Hematopoietic multipotent progenitor cell (in vitro differentiated cells): ENCODE results near the gene SIK2. TPM values are rescaled to one million over a fixed set of nuclear protein-coding genes. Genes with fewer than 3 reads are reported as not detected.
"Not testable (repeated sequence)": the region's sequence is repeated elsewhere in the genome, so short reads cannot be mapped to it uniquely, and the experiment has no call there.

Experiments
- DNase-seq, 3 donors: peaks; one replicate each; pipeline ENCODE4 v3.0.0-alpha.2; 2011 to 2015; ENCODE audit warnings: low read depth in 2 of 3, low spot score in 2 of 3
- total RNA-seq: library from RNA; depleted of rRNA; stranded (reverse); fragments of >200 nt; gene quantifications from one replicate; pipeline ENCODE4 v1.2.3, GENCODE V29; 2012

Gene SIK2
- total RNA-seq, 1 donor, result 8.1 TPM

GRCh38 chr11:111743700-111744099 is 141.5 kb downstream of the SIK2 start:
- DNase-seq, result no peak

- no peak for DNase-seq
Measured at GRCh38 chr11:111745719-111746504, 143.7 kb downstream of the SIK2 start.

- no peak for DNase-seq
Measured at GRCh38 chr11:111748035-111748804, 146.0 kb downstream of the SIK2 start.

- no peak for DNase-seq
Measured at GRCh38 chr11:111749646-111750045, 147.4 kb downstream of the SIK2 start.

GRCh38 chr11:111756097-111756496 is 153.8 kb downstream of the SIK2 start:
- DNase-seq, result no peak

DNA sequence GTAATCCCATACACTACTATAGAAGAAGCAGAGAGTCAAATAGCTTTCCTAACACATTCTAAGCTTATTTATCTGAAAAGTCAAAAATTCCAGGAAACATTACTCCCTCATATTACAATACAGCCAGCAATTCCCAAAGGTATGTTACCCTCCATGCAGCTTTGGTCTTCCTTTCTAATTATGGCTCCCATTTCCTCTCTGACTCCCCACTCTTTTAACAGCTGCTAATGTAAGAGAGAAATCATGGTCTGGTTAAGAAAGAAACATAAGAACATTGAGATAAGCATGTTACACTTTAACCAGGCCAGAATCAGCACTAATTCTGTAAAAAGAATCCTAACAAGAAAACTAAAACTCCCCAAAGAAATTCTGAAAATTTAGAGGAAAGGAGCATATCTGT is 157.1 kb downstream of the SIK2 start:
- DNase-seq, result no peak

DNA sequence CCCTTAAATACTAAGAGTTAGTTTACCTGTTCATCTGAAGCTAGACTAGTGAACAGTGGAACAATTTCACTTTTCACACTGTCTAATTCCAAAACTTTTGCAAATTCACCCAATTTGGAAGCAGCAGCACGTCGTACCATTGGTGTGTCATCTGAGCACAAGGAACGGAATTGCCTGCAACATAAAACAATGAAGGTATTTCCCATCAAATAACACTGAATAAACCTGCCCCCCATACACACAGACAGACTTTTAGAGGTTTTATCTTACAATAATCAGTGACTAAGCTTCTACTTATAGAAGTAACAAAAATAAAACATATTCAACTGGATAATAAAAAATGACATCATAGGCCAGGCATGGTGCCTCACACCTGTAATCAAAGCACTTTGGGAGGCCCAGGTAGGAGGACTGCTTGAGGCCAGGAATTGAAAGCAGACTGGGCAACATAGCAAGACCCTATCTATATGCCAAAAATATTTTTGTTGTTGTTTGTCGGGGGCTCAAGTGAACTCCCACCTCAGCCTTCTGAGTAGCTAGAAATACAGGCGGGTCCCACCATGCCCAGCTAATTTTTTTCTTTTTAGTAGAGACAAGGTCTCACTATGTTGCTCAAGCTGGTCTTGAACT is 157.6 kb downstream of the SIK2 start:
- DNase-seq, result no peak

- no peak for DNase-seq
Measured at GRCh38 chr11:111761036-111761435, 158.8 kb downstream of the SIK2 start.

- no peak for DNase-seq
Measured at GRCh38 chr11:111762526-111762925, 160.3 kb downstream of the SIK2 start.

GRCh38 chr11:111762981-111763643 is 160.9 kb downstream of the SIK2 start:
- DNase-seq, result no peak

- DNase-seq, result no peak
Measured at GRCh38 chr11:111764621-111765020, 162.4 kb downstream of the SIK2 start.

- DNase-seq, result peak in 1 of 3 donors; percentile 2
Measured at GRCh38 chr11:111765320-111765983, 163.2 kb downstream of the SIK2 start.

DNA sequence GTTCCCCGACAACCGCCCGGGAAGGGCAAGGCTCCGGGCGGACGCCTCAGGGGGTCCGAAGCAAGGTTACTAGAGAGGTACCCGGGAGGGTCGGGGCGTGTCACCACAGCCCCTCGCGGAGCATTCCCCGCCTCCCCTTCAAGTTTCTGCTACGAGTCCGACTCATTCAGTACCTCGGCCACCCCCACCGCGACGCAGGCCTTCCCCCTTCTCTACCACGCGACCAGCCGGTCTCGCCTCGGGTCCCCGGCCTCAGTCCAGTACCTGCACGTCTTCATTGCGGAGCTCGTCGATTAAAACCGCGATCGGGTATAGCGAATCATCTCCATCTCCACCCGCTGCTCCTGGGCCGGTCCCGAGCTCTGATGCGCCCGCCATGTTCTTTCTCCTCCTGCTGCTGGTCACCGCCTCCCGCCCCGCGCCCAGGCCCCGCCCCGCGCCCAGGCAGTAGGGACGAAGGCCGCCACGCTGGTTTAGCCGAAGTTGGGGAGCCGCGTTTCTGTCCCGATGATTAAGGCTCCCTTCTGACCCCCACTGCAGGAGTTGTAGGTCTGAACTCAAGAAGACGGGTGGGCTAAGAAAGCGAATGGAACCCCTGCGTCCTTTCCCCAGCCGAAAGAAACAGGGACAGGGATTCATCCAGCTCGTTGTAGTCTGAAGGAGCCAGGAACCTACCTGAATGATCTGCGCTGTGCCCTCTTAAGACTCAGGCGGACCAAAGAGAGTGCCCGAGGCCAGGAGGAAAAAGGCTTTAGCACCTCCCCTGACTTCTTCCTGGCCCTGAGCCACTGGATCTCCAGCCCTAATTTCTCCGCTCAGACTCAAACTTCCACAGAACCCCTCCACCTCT is 164.0 kb downstream of the SIK2 start, which contains the start of gene PPP2R1B:
TSS of gene PPP2R1B (minus strand) at position 406 of the 850 bp plus-strand sequence. CDS start at position 378, 28 bp downstream.
- DNase-seq, result peak in 2 of 3 donors; percentile 67 to 74

- peak in 1 of 3 donors; percentile 7 for DNase-seq
Measured at GRCh38 chr11:111766834-111767142, 164.5 kb downstream of the SIK2 start.

DNA sequence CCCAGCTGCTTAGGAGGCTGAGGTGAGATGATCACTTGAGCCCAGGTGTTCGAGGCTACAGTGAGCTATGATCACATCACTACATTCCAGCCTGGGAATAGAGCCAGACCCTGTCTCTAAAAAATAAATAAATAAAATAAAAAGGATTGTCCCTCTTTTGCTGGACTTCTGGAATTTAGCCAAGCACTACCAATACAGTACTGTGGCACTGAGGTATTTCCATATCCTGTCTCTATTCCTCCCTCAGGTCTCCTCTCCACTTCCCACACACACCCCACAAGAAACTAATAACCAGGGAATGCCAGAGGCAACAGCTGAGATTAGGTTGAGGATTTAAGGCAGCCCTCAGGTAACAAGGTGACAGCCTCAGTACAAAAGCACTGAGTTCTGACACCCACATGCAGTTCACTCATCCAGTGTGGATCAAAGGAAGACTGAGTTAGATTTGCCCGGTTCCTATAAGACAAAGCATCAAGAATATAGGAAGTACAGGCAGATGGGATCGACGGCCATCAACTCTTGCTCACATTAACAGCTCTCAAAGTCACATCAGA is 168.4 kb downstream of the SIK2 start:
- no peak for DNase-seq

GRCh38 chr11:111771205-111771604 is 169.0 kb downstream of the SIK2 start:
- not testable (repeated sequence) for DNase-seq

DNA sequence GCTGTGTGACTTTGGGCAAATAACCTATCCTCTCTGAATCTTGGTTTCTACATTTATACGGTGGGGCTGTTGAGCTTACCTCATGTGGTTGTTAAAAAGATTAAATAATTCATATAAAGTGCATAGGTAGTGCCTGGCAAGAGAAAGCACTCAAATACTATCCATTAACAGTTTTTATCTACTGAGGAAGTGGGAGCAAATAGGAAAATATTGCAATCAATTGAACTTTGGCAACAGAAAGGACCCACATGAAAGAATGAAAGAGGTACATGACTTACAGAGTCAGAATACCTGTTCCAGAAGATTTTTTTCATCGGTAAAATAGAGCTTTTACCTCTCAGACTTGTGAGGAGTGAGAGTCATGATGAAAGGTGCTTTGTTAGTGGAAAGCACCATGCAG is 170.3 kb downstream of the SIK2 start:
- no peak for DNase-seq

DNA sequence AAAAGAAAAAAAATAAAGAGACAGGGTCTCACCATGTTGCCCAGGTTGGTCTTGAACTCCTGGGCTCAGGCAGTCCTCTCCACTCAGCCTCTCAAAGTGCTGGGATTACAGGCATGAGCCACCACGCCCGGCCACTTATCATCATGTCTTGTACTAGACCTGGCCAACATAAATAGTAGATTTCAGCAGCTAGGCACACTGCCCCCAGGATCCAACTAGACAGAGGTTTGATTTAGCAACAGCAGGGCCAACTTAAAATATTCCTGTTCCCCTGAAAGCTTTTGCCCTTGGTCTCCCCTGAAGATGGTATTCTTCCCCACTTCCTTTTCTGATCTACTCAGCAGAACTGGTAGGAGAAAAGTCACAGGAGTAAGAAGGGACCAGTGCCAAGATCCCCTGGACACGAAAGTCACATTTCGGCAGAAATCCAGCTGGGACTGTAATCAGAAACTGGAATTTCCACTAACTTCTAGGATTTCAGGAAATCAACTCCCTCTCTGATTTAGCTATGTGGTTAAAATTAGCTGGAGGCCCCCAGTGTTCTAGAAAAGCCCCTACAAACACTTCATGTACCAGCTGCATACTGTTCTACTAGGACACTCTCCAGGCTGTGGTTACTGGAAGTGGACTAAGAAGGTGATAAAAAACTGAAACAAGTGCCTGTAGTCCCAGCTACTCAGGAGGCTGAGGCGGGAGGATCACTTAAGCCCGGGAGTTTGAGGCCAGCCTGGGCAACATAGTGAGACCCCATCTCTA is 172.9 kb downstream of the SIK2 start:
- no peak for DNase-seq
